Uterus (tissue), 2 donors: ENCODE measurements around the gene FRA10AC1.

ENCODE experiments used
- CTCF ChIP-seq, 4 experiments: fragments of 200-600 bp in 2 of 4; fragments of 450-650 bp in 2 of 4; sonication (generic) in 2 of 4; IDR thresholded peaks; one replicate each; pipeline ENCODE4 v1.5.1; 2016 to 2019; ENCODE audit warnings: antibody characterized with exemption in 4 of 4, mild to moderate bottlenecking in 2 of 4, moderate library complexity in 1 of 4
- POLR2A ChIP-seq, 2 donors: fragments of 450-650 bp; IDR thresholded peaks; one replicate each; pipeline ENCODE4 v1.6.1; 2016; ENCODE audit warnings: antibody characterized with exemption in 2 of 2, mild to moderate bottlenecking in 1 of 2, moderate library complexity in 1 of 2

DNA sequence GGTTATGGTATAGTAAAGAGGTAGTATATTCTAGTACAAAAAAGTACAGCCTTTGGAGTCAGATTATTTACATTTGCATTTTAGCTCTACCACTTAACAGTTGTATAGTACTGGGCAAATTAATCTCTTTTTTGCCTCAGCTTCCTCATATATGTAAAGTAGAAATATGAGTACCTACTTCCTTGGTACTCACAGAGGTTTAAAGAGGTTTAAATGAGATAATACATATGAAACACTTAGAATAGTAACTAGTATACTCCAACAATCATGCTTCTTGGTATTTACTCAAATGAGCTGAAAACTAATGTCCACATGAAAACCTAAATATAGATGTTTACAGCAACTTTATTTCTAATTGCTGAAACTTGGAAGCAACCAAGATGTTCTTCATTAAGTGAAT is 14.7 kb downstream of the FRA10AC1 start:
- no peak for TF ChIP-seq CTCF (IDR thresholded peaks at IDR 0.05)
- no peak for TF ChIP-seq POLR2A (IDR thresholded peaks at IDR 0.05)
